ENCODE data around the gene KCND1.

The KCND1 gene

GRCh38 chrX:48974033-48974432, 2.4 kb upstream of the KCND1 start:
- no peak for DNase-seq

GRCh38 chrX:48972220-48973164, 848 bp upstream of the KCND1 start:
- peak; percentile 37 for DNase-seq

- no peak for DNase-seq
Observed at GRCh38 chrX:48969471-48969870, 2.2 kb downstream of the KCND1 start.

- no peak for DNase-seq
Observed at GRCh38 chrX:48968377-48968776, 3.3 kb downstream of the KCND1 start.

- DNase-seq, result no peak
Observed at GRCh38 chrX:48966796-48967579, 4.7 kb downstream of the KCND1 start.

- DNase-seq, result no peak
Observed at GRCh38 chrX:48965959-48966358, 5.7 kb downstream of the KCND1 start.

GRCh38 chrX:48961585-48962091, 10.0 kb downstream of the KCND1 start:
- DNase-seq, result no peak

- no peak for DNase-seq
Observed at GRCh38 chrX:48960291-48960690, 11.4 kb downstream of the KCND1 start.

GRCh38 chrX:48958635-48959094, 13.0 kb downstream of the KCND1 start:
- DNase-seq, result peak; percentile 34

GRCh38 chrX:48957827-48958634, 13.6 kb downstream of the KCND1 start:
- peak; percentile 93 for DNase-seq

GRCh38 chrX:48957477-48957826, 14.2 kb downstream of the KCND1 start, which contains the start of gene OTUD5:
OTUD5 (minus strand) TSS chrX:48957607; CDS start chrX:48957570, 37 bp downstream.
- peak; percentile 81 for DNase-seq

- DNase-seq, result peak; percentile 63
Observed at GRCh38 chrX:48956728-48957414, 14.8 kb downstream of the KCND1 start.

GRCh38 chrX:48948589-48948988, 23.1 kb downstream of the KCND1 start:
- DNase-seq, result no peak

GRCh38 chrX:48945517-48946348, 25.9 kb downstream of the KCND1 start:
- peak; percentile 54 for DNase-seq

GRCh38 chrX:48942895-48943294, 28.7 kb downstream of the KCND1 start:
- no peak for DNase-seq

- no peak for DNase-seq
Observed at GRCh38 chrX:48940404-48940955, 31.2 kb downstream of the KCND1 start.

GRCh38 chrX:48939524-48940228, 32.0 kb downstream of the KCND1 start:
- DNase-seq, result no peak

- peak; percentile 84 for DNase-seq
Observed at GRCh38 chrX:48938721-48939425, 32.8 kb downstream of the KCND1 start.

All from activated CD4-positive, alpha-beta T cell treated with anti-CD3 and anti-CD28 coated beads for 48 hours (primary cell).